Cardiac fibroblast (primary cell): ENCODE measurements around the gene PLA2G2E.

Experiments
- DNase-seq, 2 donors: peaks; one replicate each; pipeline versions ENCODE4 v3.0.0 to v3.0.0-alpha.2; 2010; ENCODE audit warnings: low read depth in 2 of 2
- H3K4me3 ChIP-seq, 2 donors: replicated peaks in 1 of 2; 1 replicate in 1 of 2; 2 replicates in 1 of 2; pipeline ENCODE4 v1.5.1; 2011; ENCODE audit warnings: low read depth in 2 of 2, low read length in 2 of 2, mild to moderate bottlenecking in 2 of 2, moderate library complexity in 1 of 2
- CTCF ChIP-seq: IDR thresholded peaks from one replicate; pipeline ENCODE4 v1.5.1; 2011; ENCODE audit warnings: low read depth, mild to moderate bottlenecking, low read length, inconsistent platforms

Gene PLA2G2E

GRCh38 chr1:19879661-19880060 lies 43.8 kb downstream of the PLA2G2E start:
- no peak overlapping the region for H3K4me3 ChIP-seq
- DNase-seq, result no peak
- no peak for TF ChIP-seq CTCF

GRCh38 chr1:19879227-19879626 lies 44.2 kb downstream of the PLA2G2E start:
- TF ChIP-seq CTCF, result no peak
- no peak overlapping the region for H3K4me3 ChIP-seq

GRCh38 chr1:19878637-19878985 lies 44.8 kb downstream of the PLA2G2E start:
- no peak for DNase-seq
- TF ChIP-seq CTCF, result no peak
- no peak overlapping the region for H3K4me3 ChIP-seq

More at GRCh38 chr1:19879227-19879626, 44.2 kb downstream of the PLA2G2E start:
- DNase-seq, result no peak

GRCh38 chr1:19877821-19878636 lies 45.4 kb downstream of the PLA2G2E start:
- no peak for TF ChIP-seq CTCF
- DNase-seq, result no peak
- H3K4me3 ChIP-seq, result no peak overlapping the region

- TF ChIP-seq CTCF, result no peak
Observed at GRCh38 chr1:19877181-19877750, 46.2 kb downstream of the PLA2G2E start.

GRCh38 chr1:19872190-19872589 lies 51.2 kb downstream of the PLA2G2E start:
- DNase-seq, result no peak
- no peak overlapping the region for H3K4me3 ChIP-seq
- no peak for TF ChIP-seq CTCF

More at GRCh38 chr1:19877181-19877750, 46.2 kb downstream of the PLA2G2E start:
- H3K4me3 ChIP-seq, result no peak overlapping the region
- DNase-seq, result no peak
